GM10266 (cell line): ENCODE measurements around the gene LPP.

ENCODE experiments used
- DNase-seq: peaks from one replicate; pipeline ENCODE4 v3.0.0; 2012; ENCODE audit errors: extremely low spot score
- CTCF ChIP-seq: IDR thresholded peaks from 2 replicates; pipeline ENCODE4 v1.5.1; 2012; ENCODE audit warnings: mild to moderate bottlenecking, low read depth; ENCODE audit not compliant: control insufficient read depth, insufficient read depth; ENCODE audit errors: missing control alignments

Gene LPP

GRCh38 chr3:188279502-188280335, 125.8 kb downstream of the LPP start:
- no peak for TF ChIP-seq CTCF
- no peak for DNase-seq

- no peak for DNase-seq
- TF ChIP-seq CTCF, result no peak
Measured at GRCh38 chr3:188280627-188281026, 126.7 kb downstream of the LPP start.

- TF ChIP-seq CTCF, result no peak
- no peak for DNase-seq
Measured at GRCh38 chr3:188282871-188283270, 128.9 kb downstream of the LPP start.

GRCh38 chr3:188283347-188283746, 129.4 kb downstream of the LPP start:
- TF ChIP-seq CTCF, result no peak
- no peak for DNase-seq

- no peak for TF ChIP-seq CTCF
Measured at GRCh38 chr3:188284455-188285212, 130.7 kb downstream of the LPP start.

GRCh38 chr3:188286087-188286513, 132.1 kb downstream of the LPP start:
- DNase-seq, result no peak

More at GRCh38 chr3:188284455-188285212, 130.7 kb downstream of the LPP start:
- DNase-seq, result no peak

More at GRCh38 chr3:188286087-188286513, 132.1 kb downstream of the LPP start:
- no peak for TF ChIP-seq CTCF
